GM12891 (cell line): ENCODE measurements around the gene RDH13.
"Not testable (repeated sequence)": the region's sequence is repeated elsewhere in the genome, so short reads cannot be mapped to it uniquely, and the experiment has no call there.

ENCODE experiments used
- DNase-seq: peaks from one replicate; pipeline ENCODE4 v3.0.0; 2011; ENCODE audit warnings: low spot score; ENCODE audit not compliant: insufficient read length
- FAIRE-seq: peaks from 2 replicates; lab custom pipeline; 2011; peaks lifted over from hg19 to GRCh38; lab: Jason Lieb, UNC
- PAX5 ChIP-seq: IDR thresholded peaks from 2 replicates; pipeline ENCODE4 v1.6.1; 2011; ENCODE audit warnings: low read length, moderate library complexity, mild to moderate bottlenecking; ENCODE audit not compliant: insufficient read depth, severe bottlenecking
- POLR2A ChIP-seq: IDR thresholded peaks from 2 replicates; pipeline ENCODE4 v1.6.1; 2011; ENCODE audit warnings: low read depth, low read length, control low read depth
- POLR2AphosphoS5 ChIP-seq: IDR thresholded peaks from 2 replicates; pipeline ENCODE4 v1.6.1; 2011; ENCODE audit warnings: low read depth, low read length, control low read depth
- POU2F2 ChIP-seq: IDR thresholded peaks from 2 replicates; pipeline ENCODE4 v1.6.1; 2011; ENCODE audit warnings: low read depth, mild to moderate bottlenecking, control low read depth, low read length, moderate library complexity
- SPI1 ChIP-seq: IDR thresholded peaks from 2 replicates; pipeline ENCODE4 v1.6.1; 2011; ENCODE audit warnings: low read depth, low read length, control low read depth
- TAF1 ChIP-seq: IDR thresholded peaks from 2 replicates; pipeline ENCODE4 v1.6.1; 2011; ENCODE audit warnings: low read depth, low read length, control low read depth

The RDH13 gene

DNA sequence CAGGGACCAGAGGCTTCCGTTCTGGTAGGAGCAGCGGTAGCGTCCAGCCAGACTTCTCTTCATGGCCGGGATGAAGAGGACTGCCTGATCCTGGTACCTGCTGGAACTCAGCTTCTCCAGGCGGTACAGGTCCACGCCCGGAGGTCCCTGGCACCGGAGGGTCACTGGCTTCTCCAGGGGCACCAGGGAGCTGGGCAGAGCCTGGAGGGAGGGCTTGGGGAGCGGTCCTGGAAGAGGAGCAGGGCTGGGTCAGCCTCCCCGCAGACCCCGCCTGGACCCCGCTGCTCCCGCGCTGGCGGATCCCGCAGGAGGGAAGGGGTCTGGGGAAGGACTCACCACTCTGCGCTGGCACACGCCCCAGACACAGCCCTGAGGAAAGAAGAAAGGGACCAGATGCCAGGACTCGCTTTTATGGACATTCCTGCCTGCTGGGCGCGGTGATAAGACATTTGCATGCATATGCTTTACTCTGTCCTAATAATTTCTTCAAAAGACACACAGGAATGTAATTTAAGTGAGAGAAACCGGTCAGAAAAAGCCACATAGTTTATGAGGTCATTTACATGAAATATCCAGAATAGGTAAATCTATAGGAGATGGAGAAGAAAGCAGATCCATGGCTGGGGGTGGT is 30.7 kb downstream of the RDH13 start:
- TF ChIP-seq POLR2A (no peak), PAX5 (no peak), SPI1 (no peak), TAF1 (no peak), POLR2AphosphoS5 (no peak), POU2F2 (no peak)
- no peak for DNase-seq
- no peak for FAIRE-seq

- TF ChIP-seq POLR2A (no peak), TAF1 (no peak), PAX5 (no peak), SPI1 (no peak), POU2F2 (no peak), POLR2AphosphoS5 (no peak)
- DNase-seq (no peak), FAIRE-seq (no peak)
These were observed 31.8 kb downstream of the RDH13 start for GRCh38 chr19:55031178-55031577.

GRCh38 chr19:55028757-55029156 is 34.2 kb downstream of the RDH13 start:
- DNase-seq (no peak), FAIRE-seq (no peak)
- TF ChIP-seq SPI1, result no peak
- TF ChIP-seq POLR2A, result no peak
- TF ChIP-seq PAX5, result no peak
- no peak for TF ChIP-seq POU2F2
- TF ChIP-seq POLR2AphosphoS5, result no peak
- TF ChIP-seq TAF1, result no peak

DNA sequence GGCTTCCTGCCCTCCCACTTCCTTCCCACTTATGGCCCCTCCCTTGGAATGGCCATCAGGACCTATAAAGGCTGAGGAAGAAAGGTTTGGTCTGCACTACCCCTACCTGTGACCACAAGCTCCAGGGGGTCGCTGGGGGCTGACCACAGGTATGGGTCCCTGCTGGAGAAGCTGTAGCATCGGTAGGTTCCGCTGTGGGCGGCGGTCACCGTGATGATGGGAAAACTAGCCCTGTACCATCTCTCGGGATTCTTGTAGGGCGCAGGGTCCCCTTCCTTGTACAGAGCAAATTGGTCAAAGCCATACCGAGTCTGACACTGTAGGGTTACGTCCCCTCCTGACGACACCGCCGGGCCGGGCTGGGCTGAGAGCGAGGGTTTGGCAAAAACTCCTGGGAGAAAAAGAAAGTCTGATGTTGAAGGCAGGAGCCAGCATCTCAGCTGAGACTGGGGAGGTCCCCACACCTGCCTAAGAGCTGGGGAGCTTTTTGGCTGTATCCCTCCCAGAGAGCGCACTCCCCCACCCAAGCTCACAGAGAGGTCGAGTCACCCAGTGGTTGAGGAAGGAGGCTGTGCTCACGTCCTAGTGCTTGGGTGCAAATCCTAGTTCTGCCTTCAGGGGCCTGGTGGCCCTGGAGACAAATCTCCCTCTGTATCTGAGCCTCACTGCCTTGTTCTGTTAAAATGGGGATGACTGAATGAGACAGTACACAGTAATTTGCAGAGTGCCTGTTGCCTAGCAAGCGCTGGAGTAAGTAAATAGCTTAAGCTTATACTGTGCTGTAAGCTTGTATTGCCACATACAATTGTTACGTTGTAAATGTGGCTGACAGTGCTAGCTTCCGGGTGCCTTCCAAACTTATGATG is 35.2 kb downstream of the RDH13 start:
- no peak for FAIRE-seq
- no peak for DNase-seq
- TF ChIP-seq POU2F2 (no peak), POLR2A (no peak), SPI1 (no peak)

GRCh38 chr19:55027140-55027471 is 35.8 kb downstream of the RDH13 start:
- not testable (repeated sequence) for DNase-seq, FAIRE-seq

GRCh38 chr19:55024111-55024510 is 38.8 kb downstream of the RDH13 start:
- TF ChIP-seq POLR2A (no peak), POU2F2 (no peak), SPI1 (no peak), TAF1 (no peak), POLR2AphosphoS5 (no peak), PAX5 (no peak)
- DNase-seq, result no peak
- no peak for FAIRE-seq

- not testable (repeated sequence) for FAIRE-seq, DNase-seq
These were observed 42.6 kb downstream of the RDH13 start for GRCh38 chr19:55020351-55020750.

GRCh38 chr19:55018633-55019032 is 44.3 kb downstream of the RDH13 start:
- FAIRE-seq (no peak), DNase-seq (no peak)
- no peak for TF ChIP-seq POLR2A
- TF ChIP-seq PAX5, result no peak
- no peak for TF ChIP-seq POLR2AphosphoS5
- TF ChIP-seq SPI1, result no peak
- TF ChIP-seq POU2F2, result no peak
- TF ChIP-seq TAF1, result no peak

DNA sequence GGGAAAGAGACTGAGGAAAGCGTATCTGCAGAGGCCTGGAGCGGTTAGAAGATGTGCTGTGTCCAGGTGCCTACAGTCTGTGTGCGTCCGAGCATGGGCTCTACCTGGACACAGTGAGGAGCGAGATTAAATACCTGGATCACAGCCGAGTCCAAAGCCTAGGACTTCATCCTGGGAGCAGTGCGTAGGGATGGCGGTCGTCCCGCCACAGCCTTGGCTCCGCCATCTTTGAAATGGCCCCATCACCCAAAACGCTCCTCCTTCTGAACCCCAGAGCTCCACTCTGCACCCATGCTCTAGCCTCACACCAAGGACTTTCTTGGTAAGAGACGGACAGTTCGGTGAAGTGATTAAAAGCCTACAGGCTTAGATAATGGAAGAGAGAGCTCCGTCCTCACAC is 44.7 kb downstream of the RDH13 start:
- TF ChIP-seq POU2F2 (no peak), POLR2AphosphoS5 (no peak), SPI1 (no peak), TAF1 (no peak), POLR2A (no peak), PAX5 (no peak)
- DNase-seq, result no peak
- no peak for FAIRE-seq

GRCh38 chr19:55016017-55016416 is 46.9 kb downstream of the RDH13 start:
- DNase-seq (no peak), FAIRE-seq (no peak)
- no peak for TF ChIP-seq TAF1

- DNase-seq (no peak), FAIRE-seq (no peak)
- no peak for TF ChIP-seq POLR2AphosphoS5
- TF ChIP-seq TAF1, result no peak
- TF ChIP-seq POLR2A, result no peak
- no peak for TF ChIP-seq PAX5
- TF ChIP-seq SPI1, result no peak
These were observed 47.8 kb downstream of the RDH13 start for GRCh38 chr19:55015126-55015525.
